Cardiac muscle cell (in vitro differentiated cells and primary cell): ENCODE measurements around the gene RGS9. TPM values are rescaled to one million over a fixed set of nuclear protein-coding genes. Genes with fewer than 3 reads are reported as not detected.
"Not testable (repeated sequence)": the region's sequence is repeated elsewhere in the genome, so short reads cannot be mapped to it uniquely, and the experiment has no call there.

Source experiments
- DNase-seq, 2 donors: peaks; one replicate each; pipeline versions ENCODE4 v3.0.0 to v3.0.0-alpha.2; 2010 to 2017; ENCODE audit warnings: low read depth in 1 of 2, low spot score in 1 of 2
- H3K27ac ChIP-seq: fragments of 200-600 bp; sonication (generic); 2 replicates; pipeline ENCODE4 v1.5.1; 2016
- H3K27me3 ChIP-seq: fragments of 200-600 bp; sonication (generic); 2 replicates; pipeline ENCODE4 v1.6.0; 2016; ENCODE audit warnings: control low read depth
- H3K36me3 ChIP-seq: fragments of 200-600 bp; sonication (generic); 2 replicates; pipeline ENCODE4 v1.5.1; 2016; ENCODE audit warnings: control low read depth
- H3K4me1 ChIP-seq: fragments of 200-600 bp; sonication (generic); 2 replicates; pipeline ENCODE4 v1.8.1; 2017; ENCODE audit warnings: low read depth, mild to moderate bottlenecking, mixed run types
- H3K4me3 ChIP-seq: fragments of 200-600 bp; sonication (generic); 2 replicates; pipeline ENCODE4 v1.5.1; 2016; ENCODE audit warnings: mild to moderate bottlenecking
- H3K9me3 ChIP-seq: fragments of 200-600 bp; sonication (generic); 2 replicates; pipeline ENCODE4 v1.5.1; 2017; ENCODE audit warnings: low read depth, mild to moderate bottlenecking, control low read depth
- CTCF ChIP-seq: IDR thresholded peaks from 2 replicates; pipeline ENCODE4 v1.5.1; 2012; ENCODE audit warnings: low read depth, mild to moderate bottlenecking, low read length
- polyA plus RNA-seq: library from polyadenylated mRNA; unstranded; fragments of >200 nt; fragmentation: Nextera tagmentation; extraction: Ambion mirVana; gene quantifications from 2 replicates; pipeline ENCODE4 v1.2.1, GENCODE V29; 2016
- total RNA-seq: library from RNA; depleted of rRNA; stranded (reverse); fragments of >200 nt; gene quantifications from 2 replicates; pipeline ENCODE4 v1.2.3, GENCODE V29; 2016

The RGS9 gene
- total RNA-seq (4.1 and 4.7 TPM in 2 replicates), polyA plus RNA-seq (5.5 and 8.5 TPM in 2 replicates)

DNA sequence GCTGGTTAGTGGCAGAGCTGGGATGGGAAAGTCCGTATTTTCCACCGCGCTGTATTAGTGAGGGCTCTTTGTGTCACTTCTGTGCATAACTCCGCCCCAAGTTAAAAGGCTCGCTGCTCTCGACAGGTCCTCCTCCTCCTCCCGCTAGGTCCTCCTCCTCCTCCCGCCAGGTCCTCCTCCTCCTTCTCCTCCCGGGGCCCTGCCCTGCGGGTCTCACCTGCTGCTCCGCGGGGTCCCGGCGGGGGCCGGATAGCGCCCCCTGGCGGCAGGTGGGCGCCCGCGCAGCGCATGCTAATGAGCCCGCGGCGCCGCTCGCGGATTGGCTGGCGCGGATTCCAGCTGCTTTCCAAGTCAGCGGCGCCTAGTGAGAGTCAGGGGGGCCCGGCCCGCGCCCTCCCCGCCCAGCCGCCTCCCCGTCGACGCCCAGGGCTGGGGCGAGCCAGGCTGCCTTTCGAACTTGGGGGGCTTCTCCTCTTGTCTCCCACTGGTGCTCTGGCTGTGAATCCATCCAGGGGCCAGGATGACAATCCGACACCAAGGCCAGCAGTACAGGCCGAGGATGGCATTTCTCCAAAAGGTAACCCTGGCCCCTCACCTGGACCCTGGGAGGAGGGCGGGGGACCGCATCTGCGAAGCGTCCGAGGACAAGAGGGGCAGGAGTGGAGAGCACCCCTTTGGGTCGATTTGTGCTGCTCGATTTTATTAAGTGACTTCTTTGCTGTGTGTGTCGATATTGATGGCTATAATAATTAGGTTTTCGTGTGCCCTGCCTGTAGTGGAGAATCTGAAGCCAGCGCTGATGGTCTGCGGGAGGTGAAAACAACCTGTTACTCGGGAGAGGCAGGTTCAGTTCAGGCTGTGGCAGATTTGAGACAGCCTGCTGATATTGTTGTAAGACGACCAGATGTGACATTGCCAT, at the start of gene RGS9:
RGS9 (plus strand) TSS at position 350 of the 919 bp plus-strand sequence; CDS start at position 521, 171 bp downstream.
- H3K36me3 ChIP-seq: no peaks in the 10 kb centered on the region
- peaks cover 28% of the 10 kb centered on the region for H3K27me3 ChIP-seq
- H3K4me1 ChIP-seq: no peaks in the 10 kb centered on the region
- peak; percentile 66 to 88 for DNase-seq
- peak; percentile 94 for TF ChIP-seq CTCF
- H3K9me3 ChIP-seq: no peaks in the 10 kb centered on the region
- no peak within 1 kb of the TSS for H3K27ac ChIP-seq
- peak within 1 kb of the TSS; percentile 18 for H3K4me3 ChIP-seq

- no peak for DNase-seq
- Histone ChIP-seq H3K4me3 (no peak overlapping the region), H3K36me3 (no peaks in the 10 kb centered on the region), H3K27me3 (no peaks in the 10 kb centered on the region), H3K27ac (no peak overlapping the region), H3K9me3 (no peaks in the 10 kb centered on the region), H3K4me1 (no peaks in the 10 kb centered on the region)
- no peak for TF ChIP-seq CTCF
Observed at GRCh38 chr17:65088621-65089360, 48.4 kb upstream of the RGS9 start.

DNA sequence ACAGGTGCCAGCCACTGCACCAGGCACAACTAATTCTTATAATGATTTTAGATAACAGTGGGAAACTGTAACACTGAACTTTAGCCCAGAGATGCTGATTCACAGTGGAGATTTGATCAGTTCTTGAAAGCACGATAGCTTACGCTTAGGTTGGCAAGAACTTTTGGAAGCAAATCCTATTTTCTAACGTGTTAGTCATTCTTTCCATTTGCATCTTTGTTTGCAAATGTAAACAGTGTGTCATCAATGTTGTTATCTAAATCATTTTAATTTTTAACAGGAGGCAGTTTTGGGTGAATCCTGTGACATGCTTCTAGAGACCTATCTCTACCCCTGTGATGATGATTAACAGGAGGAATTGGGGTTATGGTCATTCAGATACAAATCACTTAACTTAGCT, 44.9 kb upstream of the RGS9 start:
- H3K36me3 ChIP-seq: no peaks in the 10 kb centered on the region
- TF ChIP-seq CTCF: no peak

DNA sequence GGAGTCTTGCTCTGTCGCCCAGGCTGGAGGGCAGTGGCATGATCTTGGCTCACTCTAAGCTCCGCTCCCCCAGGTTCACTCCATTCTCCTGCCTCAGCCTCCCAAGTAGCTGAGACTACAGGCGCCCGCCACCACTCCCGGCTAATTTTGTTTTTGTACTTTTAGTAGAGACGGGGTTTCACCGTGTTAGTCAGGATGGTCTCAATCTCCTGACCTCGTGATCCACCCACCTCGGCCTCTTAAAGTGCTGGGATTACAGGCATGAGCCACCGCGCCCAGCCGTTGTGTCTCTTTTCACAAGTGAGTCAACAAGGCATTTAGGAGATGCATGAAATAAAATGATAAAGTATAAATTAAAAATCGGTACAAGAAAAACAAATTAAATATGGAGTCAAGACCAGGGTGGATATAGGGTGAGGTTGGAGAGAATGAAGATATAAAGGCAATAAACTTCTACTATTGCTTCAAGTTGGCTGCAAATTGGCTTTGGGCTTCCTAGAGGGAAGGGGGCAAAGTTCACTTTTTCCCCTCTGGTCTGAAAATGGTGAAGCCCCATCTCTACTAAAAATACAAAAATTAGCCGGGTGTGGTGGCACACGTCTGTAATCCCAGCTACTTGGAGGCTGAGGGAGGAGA, 44.3 kb upstream of the RGS9 start:
- H3K27me3 ChIP-seq, DNase-seq, H3K27ac ChIP-seq, H3K4me1 ChIP-seq, H3K36me3 ChIP-seq, H3K9me3 ChIP-seq, H3K4me3 ChIP-seq: not testable (repeated sequence)

More for the DNA sequence above, 44.9 kb upstream of the RGS9 start:
- Histone ChIP-seq H3K4me3 (no peak overlapping the region), H3K27ac (no peak overlapping the region), H3K4me1 (no peaks in the 10 kb centered on the region), H3K9me3 (no peaks in the 10 kb centered on the region), H3K27me3 (no peaks in the 10 kb centered on the region)
- peak in 1 of 2 donors; percentile 28 for DNase-seq

DNA sequence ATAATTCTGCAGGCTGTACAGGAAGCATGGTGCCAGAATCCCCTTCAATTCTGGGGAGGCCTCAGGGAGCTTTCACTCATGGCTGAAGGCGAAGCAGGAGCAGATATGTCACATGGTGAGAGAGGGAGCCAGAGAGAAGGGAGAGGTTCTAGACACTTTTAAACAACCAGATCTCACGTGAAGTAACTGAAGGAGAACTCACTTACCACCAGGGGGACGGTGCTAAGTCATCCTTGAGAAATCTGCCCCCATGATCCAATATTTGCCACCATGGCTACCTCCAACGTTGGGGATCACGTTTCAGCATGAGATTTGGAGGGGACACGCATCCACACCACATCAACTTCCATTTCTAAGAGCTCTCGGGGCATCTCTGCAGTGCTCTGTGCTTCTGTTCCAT, 43.2 kb upstream of the RGS9 start:
- Histone ChIP-seq H3K9me3 (no peaks in the 10 kb centered on the region), H3K27me3 (no peaks in the 10 kb centered on the region), H3K36me3 (no peaks in the 10 kb centered on the region), H3K27ac (no peak overlapping the region), H3K4me3 (no peak overlapping the region), H3K4me1 (no peaks in the 10 kb centered on the region)
- TF ChIP-seq CTCF: no peak
- DNase-seq: no peak
